BLaER1 (cell line): ENCODE results near the gene SFMBT2.
A peak's percentile ranks its signal among the peaks of the same experiment; 100 is the strongest.

Source experiments
- H3K27ac ChIP-seq: shearing (Covaris generic); formaldehyde crosslinking; 2 replicates; pipeline ENCODE4 v1.8.1; 2022
- H3K27me3 ChIP-seq: shearing (Covaris generic); formaldehyde crosslinking; 2 replicates; pipeline ENCODE4 v1.8.1; 2022
- H3K36me3 ChIP-seq: shearing (Covaris generic); formaldehyde crosslinking; 2 replicates; pipeline ENCODE4 v1.8.1; 2022
- H3K4me1 ChIP-seq: shearing (Covaris generic); formaldehyde crosslinking; 2 replicates; pipeline ENCODE4 v1.8.1; 2022
- H3K4me2 ChIP-seq: shearing (Covaris generic); formaldehyde crosslinking; 2 replicates; pipeline ENCODE4 v1.8.1; 2022
- H3K4me3 ChIP-seq: shearing (Covaris generic); formaldehyde crosslinking; 2 replicates; pipeline ENCODE4 v1.8.1; 2022
- H3K9ac ChIP-seq: shearing (Covaris generic); formaldehyde crosslinking; 2 replicates; pipeline ENCODE4 v1.8.1; 2022
- H3K9me3 ChIP-seq: shearing (Covaris generic); formaldehyde crosslinking; 2 replicates; pipeline ENCODE4 v1.8.1; 2022
- H4K20me1 ChIP-seq: shearing (Covaris generic); formaldehyde crosslinking; 2 replicates; pipeline ENCODE4 v1.8.1; 2022
- Cebpa-rat ChIP-seq: shearing (Covaris generic); IDR thresholded peaks from 2 replicates; pipeline ENCODE4 v1.8.1; 2022

SFMBT2 gene

GRCh38 chr10:7354330-7355047 is 56.3 kb downstream of the SFMBT2 start:
- TF ChIP-seq Cebpa-rat, result no peak
- no peak overlapping the region for H3K4me2 ChIP-seq

GRCh38 chr10:7351894-7352293 is 58.9 kb downstream of the SFMBT2 start:
- Histone ChIP-seq H3K4me2 (no peak overlapping the region), H4K20me1 (peaks cover 79% of the 10 kb centered on the region), H3K9me3 (peaks cover 4% of the 10 kb centered on the region), H3K27me3 (no peaks in the 10 kb centered on the region), H3K36me3 (peaks cover 88% of the 10 kb centered on the region), H3K9ac (no peak overlapping the region), H3K4me1 (no peaks in the 10 kb centered on the region), H3K4me3 (no peak overlapping the region), H3K27ac (no peak overlapping the region)
- no peak for TF ChIP-seq Cebpa-rat

More at GRCh38 chr10:7354330-7355047, 56.3 kb downstream of the SFMBT2 start:
- Histone ChIP-seq H3K9me3 (peaks cover 16% of the 10 kb centered on the region), H4K20me1 (peaks cover 95% of the 10 kb centered on the region), H3K27me3 (no peaks in the 10 kb centered on the region), H3K9ac (no peak overlapping the region), H3K4me1 (no peaks in the 10 kb centered on the region), H3K27ac (no peak overlapping the region), H3K4me3 (no peak overlapping the region), H3K36me3 (peaks cover 97% of the 10 kb centered on the region)

GRCh38 chr10:7350541-7351195 is 60.2 kb downstream of the SFMBT2 start:
- Histone ChIP-seq H3K36me3 (peaks cover 88% of the 10 kb centered on the region), H3K4me2 (no peak overlapping the region), H3K4me3 (no peak overlapping the region), H3K4me1 (no peaks in the 10 kb centered on the region), H3K9me3 (peaks cover 17% of the 10 kb centered on the region), H3K9ac (no peak overlapping the region), H3K27me3 (no peaks in the 10 kb centered on the region), H3K27ac (no peak overlapping the region), H4K20me1 (peaks cover 67% of the 10 kb centered on the region)
- no peak for TF ChIP-seq Cebpa-rat

GRCh38 chr10:7345717-7346116 is 65.1 kb downstream of the SFMBT2 start:
- H3K4me1 ChIP-seq, result no peaks in the 10 kb centered on the region
- TF ChIP-seq Cebpa-rat, result no peak
- H3K9ac ChIP-seq, result no peak overlapping the region
- peaks cover 31% of the 10 kb centered on the region for H4K20me1 ChIP-seq
- no peaks in the 10 kb centered on the region for H3K27me3 ChIP-seq
- H3K4me2 ChIP-seq, result no peak overlapping the region
- H3K27ac ChIP-seq, result no peak overlapping the region
- peaks cover 90% of the 10 kb centered on the region for H3K36me3 ChIP-seq
- no peak overlapping the region for H3K4me3 ChIP-seq
- H3K9me3 ChIP-seq, result peaks cover 47% of the 10 kb centered on the region

- no peak overlapping the region for H3K4me3 ChIP-seq
- peaks cover 62% of the 10 kb centered on the region for H3K9me3 ChIP-seq
- peaks cover 2% of the 10 kb centered on the region for H3K4me1 ChIP-seq
- H3K9ac ChIP-seq, result no peak overlapping the region
- H3K36me3 ChIP-seq, result peaks cover 94% of the 10 kb centered on the region
- H3K27me3 ChIP-seq, result no peaks in the 10 kb centered on the region
- no peak for TF ChIP-seq Cebpa-rat
- H3K27ac ChIP-seq, result no peak overlapping the region
- no peak overlapping the region for H3K4me2 ChIP-seq
- peaks cover 28% of the 10 kb centered on the region; the same call in 1 of the 2 replicates for H4K20me1 ChIP-seq
Measured at GRCh38 chr10:7343040-7343439, 67.8 kb downstream of the SFMBT2 start.

DNA sequence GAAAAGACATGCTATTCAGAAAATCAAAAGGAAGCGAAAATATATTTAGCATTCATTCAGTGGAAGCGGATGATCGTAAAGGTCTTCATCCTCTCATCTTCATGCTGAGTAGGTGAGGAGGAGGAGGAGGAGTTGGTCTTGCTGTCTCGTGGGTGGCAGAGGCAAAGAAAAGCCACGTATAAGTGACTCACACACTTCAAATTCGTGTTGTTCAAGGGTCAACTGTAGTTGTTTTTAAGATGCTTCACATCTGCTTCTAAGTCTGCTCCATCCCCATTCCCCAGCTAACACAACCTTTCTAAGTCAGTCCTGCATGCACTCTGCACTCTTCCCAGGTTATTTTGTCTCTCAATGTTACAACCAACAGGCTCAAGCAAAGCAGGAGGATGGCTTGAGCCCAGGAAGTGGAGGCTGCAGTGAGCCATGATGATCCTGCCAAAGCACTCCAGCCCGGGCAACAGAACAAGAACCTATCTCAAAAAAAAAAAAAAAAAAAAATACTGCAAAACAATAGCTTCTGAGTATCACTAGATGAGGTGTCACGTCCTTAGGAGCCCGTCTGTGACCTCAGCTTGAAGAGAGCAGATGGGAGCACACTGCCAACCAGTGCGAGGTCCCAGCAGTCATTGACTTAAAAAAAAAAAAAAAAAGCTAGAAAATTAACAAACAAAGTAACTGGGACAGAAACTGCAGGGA is 70.5 kb downstream of the SFMBT2 start:
- H3K4me3 ChIP-seq, result no peak overlapping the region
- no peak overlapping the region for H3K27ac ChIP-seq
- H3K9me3 ChIP-seq, result peaks cover 42% of the 10 kb centered on the region
- no peak overlapping the region for H3K4me2 ChIP-seq
- peaks cover 55% of the 10 kb centered on the region for H4K20me1 ChIP-seq
- H3K9ac ChIP-seq, result no peak overlapping the region
- no peak for TF ChIP-seq Cebpa-rat
- peaks cover 15% of the 10 kb centered on the region for H3K4me1 ChIP-seq
- no peaks in the 10 kb centered on the region for H3K27me3 ChIP-seq
- H3K36me3 ChIP-seq, result peaks cover 94% of the 10 kb centered on the region

- peaks cover 94% of the 10 kb centered on the region for H3K36me3 ChIP-seq
- H3K4me1 ChIP-seq, result peaks cover 15% of the 10 kb centered on the region
- H3K9me3 ChIP-seq, result peaks cover 42% of the 10 kb centered on the region
- H4K20me1 ChIP-seq, result peaks cover 63% of the 10 kb centered on the region
- no peak overlapping the region for H3K4me3 ChIP-seq
- no peak overlapping the region for H3K4me2 ChIP-seq
- TF ChIP-seq Cebpa-rat, result no peak
- H3K27ac ChIP-seq, result no peak overlapping the region
- H3K9ac ChIP-seq, result no peak overlapping the region
- H3K27me3 ChIP-seq, result no peaks in the 10 kb centered on the region
Measured at GRCh38 chr10:7339510-7339909, 71.3 kb downstream of the SFMBT2 start.

DNA sequence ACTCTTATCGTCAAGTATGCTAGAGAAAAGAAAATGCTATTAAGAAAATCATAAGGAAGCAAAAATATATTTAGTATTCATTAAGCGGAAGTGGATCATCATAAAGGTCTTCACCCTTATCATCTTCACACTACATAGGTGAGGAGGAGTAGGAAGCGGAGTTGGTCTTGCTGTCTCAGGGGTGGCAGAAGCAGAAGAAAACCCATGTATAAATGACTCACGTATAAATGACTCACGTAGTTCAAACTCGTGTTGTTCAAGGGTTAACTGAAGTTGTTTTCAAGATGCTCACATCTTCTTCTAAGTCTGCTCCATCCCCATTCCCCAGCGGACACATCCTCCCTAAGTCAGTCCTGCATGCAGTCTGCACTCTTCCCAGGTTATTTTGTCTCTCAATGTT is 72.4 kb downstream of the SFMBT2 start:
- H3K27me3 ChIP-seq, result no peaks in the 10 kb centered on the region
- H3K4me3 ChIP-seq, result no peak overlapping the region
- no peak for TF ChIP-seq Cebpa-rat
- no peak overlapping the region for H3K9ac ChIP-seq
- H3K36me3 ChIP-seq, result peaks cover 94% of the 10 kb centered on the region
- no peak overlapping the region for H3K27ac ChIP-seq
- H4K20me1 ChIP-seq, result peaks cover 73% of the 10 kb centered on the region
- no peak overlapping the region for H3K4me2 ChIP-seq
- peaks cover 15% of the 10 kb centered on the region for H3K4me1 ChIP-seq
- H3K9me3 ChIP-seq, result peaks cover 41% of the 10 kb centered on the region

- no peaks in the 10 kb centered on the region for H3K27me3 ChIP-seq
- no peak overlapping the region for H3K9ac ChIP-seq
- peaks cover 36% of the 10 kb centered on the region for H3K9me3 ChIP-seq
- TF ChIP-seq Cebpa-rat, result no peak
- H3K4me1 ChIP-seq, result peaks cover 15% of the 10 kb centered on the region
- H3K27ac ChIP-seq, result no peak overlapping the region
- H3K4me2 ChIP-seq, result peak overlapping the region; percentile 35
- H4K20me1 ChIP-seq, result peaks cover 81% of the 10 kb centered on the region
- peaks cover 94% of the 10 kb centered on the region for H3K36me3 ChIP-seq
- H3K4me3 ChIP-seq, result no peak overlapping the region
Measured at GRCh38 chr10:7337431-7338171, 73.2 kb downstream of the SFMBT2 start.
